Thyroid gland (tissue), 4 donors: ENCODE measurements around the gene TBC1D22A.

Source experiments
- CTCF ChIP-seq, 6 experiments: fragments of 200-600 bp in 3 of 6; fragments of 450-650 bp in 3 of 6; sonication (generic) in 3 of 6; IDR thresholded peaks; one replicate each; pipeline ENCODE4 v1.5.1; 2016 to 2019; ENCODE audit warnings: antibody characterized with exemption in 6 of 6, mild to moderate bottlenecking in 2 of 6, inconsistent platforms in 1 of 6, moderate library complexity in 1 of 6
- POLR2A ChIP-seq, 2 donors: fragments of 450-650 bp; IDR thresholded peaks; one replicate each; pipeline ENCODE4 v1.6.1; 2017; ENCODE audit warnings: antibody characterized with exemption in 2 of 2, mild to moderate bottlenecking in 2 of 2, moderate library complexity in 1 of 2

- no peak for TF ChIP-seq CTCF (IDR thresholded peaks at IDR 0.05)
- no peak for TF ChIP-seq POLR2A (IDR thresholded peaks at IDR 0.05)
These were observed 314.3 kb downstream of the TBC1D22A start for GRCh38 chr22:47076758-47077157.
